Nephron progenitor cell (in vitro differentiated cells): Measurements from ENCODE around the gene RARS1.
"Not testable (repeated sequence)": the region's sequence is repeated elsewhere in the genome, so short reads cannot be mapped to it uniquely, and the experiment has no call there.

Experiments
- DNase-seq: peaks from one replicate; pipeline ENCODE4 v3.0.0; 2021
- H3K27ac Mint-ChIP-seq: 2 replicates; pipeline ENCODE4 v1.8.0; 2021; ENCODE audit warnings: mild to moderate bottlenecking, moderate library complexity, mixed read lengths
- H3K27me3 Mint-ChIP-seq: 2 replicates; pipeline ENCODE4 v1.8.0; 2021; ENCODE audit warnings: mild to moderate bottlenecking, low read depth, mixed read lengths; ENCODE audit not compliant: poor library complexity
- H3K36me3 Mint-ChIP-seq: 2 replicates; pipeline ENCODE4 v1.8.0; 2021; ENCODE audit warnings: low read depth, mixed read lengths
- H3K4me1 Mint-ChIP-seq: 2 replicates; pipeline ENCODE4 v1.8.0; 2021; ENCODE audit warnings: mixed read lengths
- H3K4me3 Mint-ChIP-seq: 2 replicates; pipeline ENCODE4 v1.8.0; 2021; ENCODE audit warnings: mild to moderate bottlenecking, moderate library complexity, mixed read lengths
- H3K9me3 Mint-ChIP-seq: 2 replicates; pipeline ENCODE4 v1.8.0; 2021; ENCODE audit warnings: mild to moderate bottlenecking, moderate library complexity, mixed read lengths
- TF ChIP-seq, protein P1 (sequence below): fragments of 200-600 bp; sonication (generic); IDR thresholded peaks from 2 replicates; pipeline ENCODE4 v1.5.0; 2021; ENCODE audit warnings: antibody characterized with exemption

The RARS1 gene

DNA sequence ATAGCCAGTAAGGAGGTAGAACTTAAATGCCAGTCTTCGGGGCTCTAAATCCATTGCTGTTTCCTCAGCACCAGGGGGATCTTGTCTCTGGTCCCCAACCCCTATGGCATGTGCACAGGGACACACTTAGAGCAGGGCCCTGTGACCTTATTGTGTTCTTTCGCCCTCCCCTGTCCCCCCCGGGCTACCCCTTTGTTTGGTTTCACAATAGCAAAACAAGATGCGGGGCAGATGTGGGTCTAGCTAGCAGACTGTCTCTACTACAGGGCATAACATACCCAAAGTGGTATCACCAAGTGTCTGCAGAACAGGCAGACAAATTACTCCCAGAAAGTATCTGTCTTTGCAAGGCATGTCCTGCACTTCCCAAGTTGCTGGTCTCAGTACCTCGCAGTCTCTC, 44.9 kb downstream of the RARS1 start:
- no peak for DNase-seq
- H3K36me3 Mint-ChIP-seq, result no peaks in the 10 kb centered on the region
- no peak overlapping the region for H3K4me3 Mint-ChIP-seq
- H3K9me3 Mint-ChIP-seq, result peaks cover 12% of the 10 kb centered on the region
- H3K27me3 Mint-ChIP-seq, result peaks cover 51% of the 10 kb centered on the region
- no peak overlapping the region for H3K27ac Mint-ChIP-seq
- peaks cover 28% of the 10 kb centered on the region for H3K4me1 Mint-ChIP-seq
- TF ChIP-seq, protein P1, sequence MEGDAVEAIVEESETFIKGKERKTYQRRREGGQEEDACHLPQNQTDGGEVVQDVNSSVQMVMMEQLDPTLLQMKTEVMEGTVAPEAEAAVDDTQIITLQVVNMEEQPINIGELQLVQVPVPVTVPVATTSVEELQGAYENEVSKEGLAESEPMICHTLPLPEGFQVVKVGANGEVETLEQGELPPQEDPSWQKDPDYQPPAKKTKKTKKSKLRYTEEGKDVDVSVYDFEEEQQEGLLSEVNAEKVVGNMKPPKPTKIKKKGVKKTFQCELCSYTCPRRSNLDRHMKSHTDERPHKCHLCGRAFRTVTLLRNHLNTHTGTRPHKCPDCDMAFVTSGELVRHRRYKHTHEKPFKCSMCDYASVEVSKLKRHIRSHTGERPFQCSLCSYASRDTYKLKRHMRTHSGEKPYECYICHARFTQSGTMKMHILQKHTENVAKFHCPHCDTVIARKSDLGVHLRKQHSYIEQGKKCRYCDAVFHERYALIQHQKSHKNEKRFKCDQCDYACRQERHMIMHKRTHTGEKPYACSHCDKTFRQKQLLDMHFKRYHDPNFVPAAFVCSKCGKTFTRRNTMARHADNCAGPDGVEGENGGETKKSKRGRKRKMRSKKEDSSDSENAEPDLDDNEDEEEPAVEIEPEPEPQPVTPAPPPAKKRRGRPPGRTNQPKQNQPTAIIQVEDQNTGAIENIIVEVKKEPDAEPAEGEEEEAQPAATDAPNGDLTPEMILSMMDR, result no peak

DNA sequence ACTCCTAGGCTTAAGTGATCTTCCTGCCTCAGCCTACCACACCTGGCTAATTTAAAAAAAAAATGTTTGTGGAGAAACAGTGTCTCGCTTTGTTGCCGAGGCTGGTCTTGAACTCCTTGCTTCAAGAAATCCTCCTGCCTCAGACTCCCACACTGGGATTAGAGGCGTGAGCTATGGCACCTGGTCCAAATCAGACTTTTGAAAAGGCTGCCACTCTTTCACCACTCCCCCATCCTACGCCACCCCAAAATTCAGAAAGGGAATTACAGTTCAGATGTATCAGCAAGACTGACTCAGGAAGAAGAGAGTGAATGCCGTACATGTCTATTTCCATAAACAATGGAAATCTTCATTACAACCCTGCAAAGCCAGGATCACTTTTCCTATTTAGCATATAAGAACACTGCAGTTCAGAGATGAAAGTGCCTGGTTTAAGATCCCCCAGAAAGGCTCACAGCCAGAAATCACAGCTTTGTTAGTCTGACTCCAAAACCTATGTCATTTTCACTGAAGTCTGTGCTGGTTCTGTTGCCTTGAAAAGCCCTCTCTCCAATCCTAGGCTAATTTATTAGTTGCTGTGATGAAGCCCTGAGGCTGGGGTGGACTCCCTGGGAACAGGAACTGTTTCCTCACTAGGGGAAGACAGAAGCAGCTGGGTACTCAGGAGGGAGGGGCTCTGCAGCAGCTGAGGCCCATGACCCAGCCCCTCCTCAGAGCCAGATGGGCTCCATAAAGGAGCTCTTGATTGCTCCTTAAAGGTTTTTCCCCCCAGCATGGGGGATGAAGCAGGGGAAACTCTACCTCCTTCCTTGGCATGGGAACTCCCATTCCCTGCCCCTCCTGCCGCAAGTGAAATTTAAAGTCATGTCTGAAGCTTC, 46.0 kb downstream of the RARS1 start:
- H3K27ac Mint-ChIP-seq, result no peak overlapping the region
- no peaks in the 10 kb centered on the region for H3K36me3 Mint-ChIP-seq
- DNase-seq, result peak; percentile 13
- H3K27me3 Mint-ChIP-seq, result peaks cover 45% of the 10 kb centered on the region
- H3K4me3 Mint-ChIP-seq, result no peak overlapping the region
- TF ChIP-seq, protein P1, result no peak
- H3K9me3 Mint-ChIP-seq, result peaks cover 12% of the 10 kb centered on the region
- peaks cover 28% of the 10 kb centered on the region for H3K4me1 Mint-ChIP-seq

DNA sequence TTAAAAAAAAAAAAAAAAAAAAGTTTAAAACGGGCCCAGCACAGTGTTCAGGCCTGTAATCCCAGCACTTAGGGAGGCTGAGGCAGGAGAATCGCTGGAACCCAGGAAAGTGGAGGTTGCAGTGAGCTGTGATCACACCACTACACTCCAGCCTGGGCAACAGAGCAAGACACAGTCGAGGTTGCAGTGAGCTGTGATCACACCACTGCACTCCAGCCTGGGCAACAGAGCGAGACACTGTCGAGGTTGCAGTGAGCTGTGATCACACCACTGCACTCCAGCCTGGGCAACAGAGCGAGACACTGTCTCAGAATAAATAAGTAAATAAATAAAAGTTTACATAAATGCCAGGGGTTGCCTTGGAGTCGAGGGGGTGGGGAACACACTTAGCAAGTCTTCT, 48.1 kb downstream of the RARS1 start:
- not testable (repeated sequence) for H3K4me3 Mint-ChIP-seq, H3K27ac Mint-ChIP-seq, H3K36me3 Mint-ChIP-seq, DNase-seq
- peaks cover 28% of the 10 kb centered on the region for H3K27me3 Mint-ChIP-seq
- H3K9me3 Mint-ChIP-seq, result peaks cover 12% of the 10 kb centered on the region
- H3K4me1 Mint-ChIP-seq, result peaks cover 28% of the 10 kb centered on the region

DNA sequence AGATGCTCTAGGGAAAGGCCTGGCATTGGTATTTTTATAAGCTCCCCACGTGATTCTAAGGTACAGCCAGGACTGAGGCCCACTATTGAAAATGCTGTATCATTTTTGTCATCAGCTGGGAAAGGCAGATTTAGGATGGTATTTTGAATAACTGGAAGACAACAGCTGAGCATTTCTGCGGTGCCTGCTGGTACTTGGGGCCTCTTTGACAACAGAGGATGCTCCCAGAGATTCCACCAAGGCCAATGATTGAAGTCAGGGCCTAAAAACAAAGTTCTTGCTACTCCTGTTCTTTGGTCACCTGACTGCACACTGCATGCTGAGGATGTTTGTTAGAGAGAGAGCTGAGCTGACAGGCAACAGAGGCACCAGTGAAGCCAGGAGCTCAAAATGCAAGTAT, 50.9 kb downstream of the RARS1 start:
- Mint-ChIP-seq H3K27ac (no peak overlapping the region), H3K36me3 (no peaks in the 10 kb centered on the region), H3K27me3 (peaks cover 4% of the 10 kb centered on the region), H3K4me3 (no peak overlapping the region), H3K9me3 (peaks cover 2% of the 10 kb centered on the region), H3K4me1 (peaks cover 8% of the 10 kb centered on the region)
- TF ChIP-seq, protein P1, result no peak
- no peak for DNase-seq

DNA sequence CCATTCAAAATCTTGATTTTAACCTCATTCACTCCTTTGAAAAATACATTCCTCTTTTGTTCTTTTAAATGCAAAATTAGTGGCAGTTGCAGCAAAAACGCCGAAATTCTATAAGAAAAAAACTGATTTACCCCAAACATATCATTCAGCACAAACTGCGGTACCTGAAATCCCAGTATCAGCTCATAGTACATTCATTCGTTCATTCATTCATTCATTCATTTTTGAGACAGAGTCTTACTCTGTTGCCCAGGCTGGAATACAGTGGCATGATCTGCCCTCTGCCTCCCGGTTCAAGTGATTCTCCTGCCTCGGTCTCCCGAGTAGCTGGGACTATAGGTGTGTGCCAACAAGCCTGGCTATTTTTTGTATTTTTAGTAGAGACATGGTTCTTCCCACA, 63.3 kb downstream of the RARS1 start:
- Mint-ChIP-seq H3K27me3 (no peaks in the 10 kb centered on the region), H3K9me3 (no peaks in the 10 kb centered on the region), H3K4me1 (no peaks in the 10 kb centered on the region), H3K4me3 (no peak overlapping the region), H3K27ac (no peak overlapping the region), H3K36me3 (peaks cover 81% of the 10 kb centered on the region)
- DNase-seq, result no peak
- TF ChIP-seq, protein P1, result no peak

DNA sequence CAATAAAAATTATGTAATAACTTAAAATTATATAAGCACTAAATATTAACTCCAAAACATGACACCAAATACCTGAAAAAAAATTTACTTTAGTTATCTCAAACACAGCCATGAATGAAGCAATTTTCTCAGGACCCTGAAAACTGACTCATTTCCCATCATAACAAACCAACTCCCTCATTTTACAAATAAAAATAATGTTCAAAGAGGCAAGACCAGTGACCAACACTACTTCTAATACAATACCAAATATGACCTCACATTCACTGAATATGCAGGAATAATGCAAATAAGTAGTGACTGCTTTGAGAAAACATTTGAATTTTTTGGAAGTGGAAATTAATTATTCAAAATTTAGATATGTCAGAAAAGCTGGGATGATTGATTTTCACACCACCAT, 64.4 kb downstream of the RARS1 start:
- Mint-ChIP-seq H3K27ac (no peak overlapping the region), H3K36me3 (peaks cover 89% of the 10 kb centered on the region), H3K4me1 (no peaks in the 10 kb centered on the region), H3K4me3 (no peak overlapping the region), H3K9me3 (no peaks in the 10 kb centered on the region), H3K27me3 (no peaks in the 10 kb centered on the region)
- TF ChIP-seq, protein P1, result no peak
- DNase-seq, result no peak
